Left lung (tissue), 10 donors: ENCODE measurements around the gene ADAM15. TPM values are rescaled to one million over a fixed set of nuclear protein-coding genes. Genes with fewer than 3 reads are reported as not detected.
A peak's percentile ranks its signal among the peaks of the same experiment; 100 is the strongest.

ENCODE experiments used
- ATAC-seq: fragments of 200-7000 bp; cut with Tn5 transposase; one replicate; pipeline ENCODE4 v1.9.1; 2020; ENCODE audit warnings: moderate library complexity
- DNase-seq, 4 donors: peaks; one replicate each; pipeline ENCODE4 v3.0.0-alpha.2; 2013 to 2020
- H3K27ac ChIP-seq, 2 donors: fragments of 200-600 bp; sonication (generic) in 1 of 2; one replicate each; pipeline versions ENCODE4 v1.5.0 to v1.8.0; 2020 to 2021
- H3K27me3 ChIP-seq, 2 donors: fragments of 200-600 bp; sonication (generic) in 1 of 2; one replicate each; pipeline versions ENCODE4 v1.5.0 to v1.8.0; 2020 to 2021
- H3K36me3 ChIP-seq, 2 donors: fragments of 200-600 bp; sonication (generic) in 1 of 2; one replicate each; pipeline versions ENCODE4 v1.5.0 to v1.8.0; 2020 to 2021
- H3K4me1 ChIP-seq, 2 donors: fragments of 200-600 bp; one replicate each; pipeline ENCODE4 v1.8.0; 2021
- H3K4me3 ChIP-seq, 2 donors: fragments of 200-600 bp; sonication (generic) in 1 of 2; one replicate each; pipeline versions ENCODE4 v1.5.0 to v1.8.0; 2020 to 2021; ENCODE audit warnings: mild to moderate bottlenecking in 1 of 2
- H3K9me3 ChIP-seq, 2 donors: fragments of 200-600 bp; sonication (generic) in 1 of 2; one replicate each; pipeline versions ENCODE4 v1.5.0 to v1.8.0; 2020 to 2021
- intact Hi-C, 2 donors: fragments of 100-400 bp; cut with DNase I; formaldehyde crosslinking; loops; one replicate each; pipeline versions ENCODE4 v1.11.2 to v1.14.2; 2022
- polyA plus RNA-seq, 6 donors: library from polyadenylated mRNA; unstranded; fragments of 120-200 nt; gene quantifications; one replicate each; pipeline ENCODE4 v1.2.1, GENCODE V29; 2013; ENCODE audit not compliant: insufficient read length in 6 of 6
- total RNA-seq, 2 donors: library from RNA; stranded (reverse); fragmentation: NEBNext Ultra II Directional; extraction: Animal tissue kit (Norgen Biotek cat#: 25700); gene quantifications; one replicate each; pipeline ENCODE4 v1.2.1, GENCODE V29; 2021
- TF ChIP-seq, protein P1 (sequence below), 2 donors: fragments of 200-600 bp; sonication (generic) in 1 of 2; IDR thresholded peaks; one replicate each; pipeline versions ENCODE4 v1.5.0 to v1.8.0; 2021; ENCODE audit warnings: antibody characterized with exemption in 2 of 2
- donor health status: DM: no; HTN: yes; CAD: no.
- donor health status: DM: no; HTN: no; CAD: no.

Gene ADAM15
- total and polyA plus RNA-seq, 8 donors = 54.4 to 172 (median 78.2) TPM

DNA sequence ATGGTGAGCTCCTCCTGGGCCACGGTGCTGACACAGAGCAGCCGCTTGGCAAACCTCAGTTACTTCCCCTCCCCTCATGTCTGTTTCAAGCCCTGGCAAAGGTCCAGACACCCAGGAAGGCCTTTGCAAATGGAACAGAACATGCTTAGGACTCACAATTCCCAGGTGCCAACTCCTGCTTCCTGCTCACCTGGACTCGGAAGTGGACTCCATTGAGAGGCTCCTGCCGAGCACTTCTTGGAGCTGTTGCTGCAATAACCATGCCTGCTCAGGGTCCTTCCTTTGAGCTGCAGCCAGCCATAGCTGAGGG lies 28.2 kb upstream of the ADAM15 start:
- peaks cover 8 to 17% of the 10 kb centered on the region in 2 donors for H3K4me1 ChIP-seq
- H3K27me3 ChIP-seq = no peaks in the 10 kb centered on the region
- DNase-seq (no peak), ATAC-seq (peak; percentile 57)
- intact Hi-C loops = no loop called here
- H3K9me3 ChIP-seq = no peaks in the 10 kb centered on the region
- H3K27ac ChIP-seq = no peak overlapping the region
- peaks cover 0 to 17% of the 10 kb centered on the region in 2 donors for H3K36me3 ChIP-seq
- TF ChIP-seq, protein P1, sequence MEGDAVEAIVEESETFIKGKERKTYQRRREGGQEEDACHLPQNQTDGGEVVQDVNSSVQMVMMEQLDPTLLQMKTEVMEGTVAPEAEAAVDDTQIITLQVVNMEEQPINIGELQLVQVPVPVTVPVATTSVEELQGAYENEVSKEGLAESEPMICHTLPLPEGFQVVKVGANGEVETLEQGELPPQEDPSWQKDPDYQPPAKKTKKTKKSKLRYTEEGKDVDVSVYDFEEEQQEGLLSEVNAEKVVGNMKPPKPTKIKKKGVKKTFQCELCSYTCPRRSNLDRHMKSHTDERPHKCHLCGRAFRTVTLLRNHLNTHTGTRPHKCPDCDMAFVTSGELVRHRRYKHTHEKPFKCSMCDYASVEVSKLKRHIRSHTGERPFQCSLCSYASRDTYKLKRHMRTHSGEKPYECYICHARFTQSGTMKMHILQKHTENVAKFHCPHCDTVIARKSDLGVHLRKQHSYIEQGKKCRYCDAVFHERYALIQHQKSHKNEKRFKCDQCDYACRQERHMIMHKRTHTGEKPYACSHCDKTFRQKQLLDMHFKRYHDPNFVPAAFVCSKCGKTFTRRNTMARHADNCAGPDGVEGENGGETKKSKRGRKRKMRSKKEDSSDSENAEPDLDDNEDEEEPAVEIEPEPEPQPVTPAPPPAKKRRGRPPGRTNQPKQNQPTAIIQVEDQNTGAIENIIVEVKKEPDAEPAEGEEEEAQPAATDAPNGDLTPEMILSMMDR (IDR thresholded peaks at IDR 0.05) = no peak
- H3K4me3 ChIP-seq = no peak overlapping the region

DNA sequence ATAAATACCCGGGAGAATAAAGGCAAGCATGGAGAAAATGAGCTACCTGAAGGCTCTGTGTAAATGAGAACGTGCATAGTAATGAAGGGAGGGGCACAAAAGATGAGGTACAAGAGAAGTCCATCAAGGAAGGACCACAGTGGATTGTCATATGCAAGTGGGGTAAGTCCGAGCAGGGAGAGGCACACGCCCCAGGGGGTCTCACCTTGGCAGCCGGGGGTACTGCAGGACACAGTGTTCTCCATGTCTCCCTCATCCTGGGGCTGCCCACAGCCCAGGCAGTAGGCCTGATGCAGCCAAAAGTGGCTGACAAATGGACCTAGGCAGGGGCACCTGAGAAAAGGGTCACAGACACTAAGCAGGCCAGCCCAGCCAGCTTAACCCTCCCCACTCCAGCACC lies 27.5 kb upstream of the ADAM15 start:
- H3K27ac ChIP-seq = no peak overlapping the region
- no peak overlapping the region for H3K4me3 ChIP-seq
- no peak for ATAC-seq
- no peaks in the 10 kb centered on the region for H3K9me3 ChIP-seq
- intact Hi-C loops = no loop called here
- no peaks in the 10 kb centered on the region for H3K27me3 ChIP-seq
- H3K36me3 ChIP-seq = peaks cover 0 to 9% of the 10 kb centered on the region in 2 donors
- peaks cover 4 to 13% of the 10 kb centered on the region in 2 donors for H3K4me1 ChIP-seq
- DNase-seq = no peak
- TF ChIP-seq, protein P1 (IDR thresholded peaks at IDR 0.05) = no peak

DNA sequence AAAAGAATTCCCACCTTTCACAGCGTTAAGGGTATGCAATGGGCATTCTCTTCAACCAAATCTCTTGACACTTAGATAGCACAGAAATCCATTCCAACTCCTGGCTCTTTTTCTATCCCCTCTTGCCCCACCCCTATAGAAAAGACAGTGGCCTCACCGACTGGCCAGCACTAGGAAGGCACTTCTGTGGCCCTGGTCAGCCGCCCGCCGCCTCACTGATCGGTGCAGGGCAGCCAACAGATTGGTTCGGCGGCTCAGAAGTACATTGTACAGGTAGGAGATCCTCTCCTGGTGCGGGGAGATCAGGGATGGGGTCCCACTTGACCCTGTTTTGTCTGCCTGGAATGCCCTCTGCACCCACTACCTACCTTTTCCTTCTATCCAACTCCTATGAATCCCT lies 26.8 kb upstream of the ADAM15 start:
- Histone ChIP-seq H3K4me1 (peaks cover 0 to 14% of the 10 kb centered on the region in 2 donors), H3K4me3 (no peak overlapping the region), H3K36me3 (peaks cover 0 to 2% of the 10 kb centered on the region in 2 donors), H3K9me3 (no peaks in the 10 kb centered on the region), H3K27me3 (no peaks in the 10 kb centered on the region), H3K27ac (no peak overlapping the region)
- intact Hi-C loops = no loop called here
- ATAC-seq (no peak), DNase-seq (peak in 1 of 4 donors; percentile 60)
- TF ChIP-seq, protein P1 (IDR thresholded peaks at IDR 0.05) = no peak

DNA sequence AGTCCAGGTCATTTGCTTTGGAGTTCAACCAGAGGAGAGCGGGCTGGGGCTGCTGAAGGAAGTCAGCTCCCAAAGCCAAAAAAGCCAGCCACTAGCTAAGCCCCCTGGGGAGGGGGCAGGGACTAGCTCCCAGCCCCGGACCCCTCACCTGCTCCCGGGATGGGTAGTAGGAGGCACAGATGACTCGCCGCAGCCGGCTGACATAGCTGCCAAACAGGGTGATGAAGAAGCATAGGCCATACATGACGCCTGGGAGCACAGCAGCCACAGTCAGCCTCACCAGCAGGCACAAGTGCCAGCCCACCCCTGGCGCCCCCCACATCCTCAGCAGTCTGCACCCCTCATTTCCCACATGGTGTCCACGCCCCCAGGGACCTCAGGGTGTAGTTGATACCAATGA lies 25.0 kb upstream of the ADAM15 start:
- H3K27ac ChIP-seq = no peak overlapping the region
- no peaks in the 10 kb centered on the region for H3K9me3 ChIP-seq
- peak in 1 of 4 donors; percentile 63 for DNase-seq
- no peak for ATAC-seq
- no peaks in the 10 kb centered on the region for H3K36me3 ChIP-seq
- H3K27me3 ChIP-seq = no peaks in the 10 kb centered on the region
- TF ChIP-seq, protein P1 (IDR thresholded peaks at IDR 0.05) = no peak
- no peak overlapping the region for H3K4me3 ChIP-seq
- H3K4me1 ChIP-seq = peaks cover 0 to 14% of the 10 kb centered on the region in 2 donors
- intact Hi-C loops = no loop called here

DNA sequence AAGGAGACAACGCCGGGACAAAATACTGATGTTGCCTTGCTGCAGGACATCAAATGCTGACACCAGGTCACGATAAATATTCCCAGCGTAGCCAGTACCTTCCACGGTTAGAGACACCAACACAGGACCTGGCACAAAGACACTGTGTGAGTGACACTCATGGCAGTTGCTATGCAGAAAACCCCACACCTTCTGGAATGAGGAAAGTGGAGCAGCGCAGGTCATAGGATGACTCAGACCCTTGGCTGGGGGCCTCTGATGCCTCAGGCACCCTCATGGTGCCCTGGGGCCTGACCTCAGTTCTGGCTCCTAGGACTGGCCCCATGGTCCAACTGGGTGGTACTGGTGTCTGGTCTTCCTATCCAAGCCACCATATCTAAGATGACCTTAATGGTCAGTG lies 24.5 kb upstream of the ADAM15 start:
- DNase-seq = no peak
- intact Hi-C loops = no loop called here
- Histone ChIP-seq H3K9me3 (no peaks in the 10 kb centered on the region), H3K4me1 (peaks cover 0 to 14% of the 10 kb centered on the region in 2 donors), H3K4me3 (no peak overlapping the region), H3K27ac (no peak overlapping the region), H3K36me3 (no peaks in the 10 kb centered on the region), H3K27me3 (no peaks in the 10 kb centered on the region)
- TF ChIP-seq, protein P1 (IDR thresholded peaks at IDR 0.05) = no peak
- ATAC-seq = peak; percentile 36
